CD4-positive, alpha-beta T cell (primary cell): ENCODE results near the gene EHHADH. TPM values are rescaled to one million over a fixed set of nuclear protein-coding genes. Genes with fewer than 3 reads are reported as not detected.

Source experiments
- ATAC-seq: fragments of 200-7000 bp; cut with Tn5 transposase; one replicate; pipeline ENCODE4 v1.10.0; 2022; ENCODE audit warnings: mild to moderate bottlenecking; ENCODE audit not compliant: poor library complexity
- CTCF ChIA-PET: fragments of 350-600 bp; sonication (Branson Sonifier 250); formaldehyde crosslinking; loops from one replicate; lab custom pipeline; 2021; ENCODE audit warnings: antibody characterized with exemption, inconsistent platforms; lab: Charles Lee
- POLR2A ChIA-PET: fragments of 350-600 bp; sonication (Branson Sonifier 250); formaldehyde crosslinking; loops from one replicate; lab custom pipeline; 2021; ENCODE audit warnings: antibody characterized with exemption, inconsistent platforms; lab: Charles Lee
- DNase-seq, 14 experiments: peaks; one replicate each; pipeline ENCODE4 v3.0.0-alpha.2; 2013 to 2020; ENCODE audit warnings: mixed read lengths in 2 of 14
- H3K27ac ChIP-seq, 2 donors: one replicate each; pipeline versions ENCODE4 v1.5.1 to v1.7.0; 2013; ENCODE audit warnings: low read length in 2 of 2, low read depth in 1 of 2, mild to moderate bottlenecking in 1 of 2
- H3K27me3 ChIP-seq, 2 experiments: 1 replicate in 1 of 2; 2 replicates in 1 of 2; pipeline versions ENCODE4 v1.6.1 to v1.7.0; 2013; ENCODE audit warnings: low read length in 2 of 2, control low read depth in 1 of 2, mild to moderate bottlenecking in 1 of 2, moderate library complexity in 1 of 2; ENCODE audit not compliant: insufficient read depth in 2 of 2, control insufficient read depth in 1 of 2
- H3K36me3 ChIP-seq: one replicate; pipeline ENCODE4 v1.6.1; 2013; ENCODE audit warnings: low read length, control low read depth; ENCODE audit not compliant: insufficient read depth
- H3K4me1 ChIP-seq: one replicate; pipeline ENCODE4 v1.6.1; 2013; ENCODE audit warnings: low read length, control low read depth; ENCODE audit not compliant: insufficient read depth
- H3K4me3 ChIP-seq: one replicate; pipeline ENCODE4 v1.5.1; 2013; ENCODE audit warnings: mild to moderate bottlenecking, low read length, moderate library complexity
- H3K9me3 ChIP-seq, 2 experiments: 1 replicate in 1 of 2; 2 replicates in 1 of 2; pipeline versions ENCODE4 v1.6.1 to v1.7.0; 2013; ENCODE audit warnings: low read length in 2 of 2, mild to moderate bottlenecking in 2 of 2, control low read depth in 1 of 2, moderate library complexity in 1 of 2; ENCODE audit not compliant: control insufficient read depth in 1 of 2, insufficient read depth in 1 of 2
- H3K27ac Mint-ChIP-seq: one replicate; pipeline ENCODE4 v1.8.0; 2020; ENCODE audit warnings: mixed read lengths
- H3K27me3 Mint-ChIP-seq: one replicate; pipeline ENCODE4 v1.8.0; 2021; ENCODE audit warnings: mixed read lengths
- H3K36me3 Mint-ChIP-seq: one replicate; pipeline ENCODE4 v1.8.0; 2021; ENCODE audit warnings: low read depth, mixed read lengths
- H3K4me1 Mint-ChIP-seq: one replicate; pipeline ENCODE4 v1.8.0; 2021; ENCODE audit warnings: low read depth, mixed read lengths
- H3K4me3 Mint-ChIP-seq: one replicate; pipeline ENCODE4 v1.8.0; 2020; ENCODE audit warnings: mild to moderate bottlenecking, mixed read lengths
- H3K9me3 Mint-ChIP-seq: one replicate; pipeline ENCODE4 v1.8.0; 2020; ENCODE audit warnings: mixed read lengths
- CTCF ChIP-seq: fragments of 200-600 bp; IDR thresholded peaks from one replicate; pipeline ENCODE4 v1.8.0; 2022; ENCODE audit warnings: antibody characterized with exemption, mild to moderate bottlenecking
- intact Hi-C, 2 experiments: fragments of 100-400 bp; cut with DNase I in 1 of 2; cut with micrococcal nuclease in 1 of 2; formaldehyde crosslinking; loops; one replicate each; pipeline versions ENCODE4 v1.15.1 to v1.9.0; 2023 to 2025; cut with DNase I, micrococcal nuclease
- total RNA-seq, 174 experiments: library from RNA in 2 of 174; stranded (reverse) in 2 of 174; gene quantifications; one replicate each; pipeline ENCODE4 v1.2.3 and lab custom pipeline; 2021 to 2026

The EHHADH gene
- total RNA-seq, 2 experiments from 2014 or later: 0.11 to 0.52 TPM

- Histone ChIP-seq H3K4me3 (no peak overlapping the region), H3K36me3 (no peaks in the 10 kb centered on the region), H3K27me3 (peaks cover 11 to 32% of the 10 kb centered on the region in 2 experiments), H3K4me1 (no peaks in the 10 kb centered on the region), H3K27ac (no peak overlapping the region), H3K9me3 (peaks cover 0 to 4% of the 10 kb centered on the region in 2 experiments)
- intact Hi-C loops: no loop called here
- Mint-ChIP-seq H3K27ac (no peak overlapping the region), H3K27me3 (peaks cover 69% of the 10 kb centered on the region), H3K36me3 (no peaks in the 10 kb centered on the region), H3K4me1 (no peaks in the 10 kb centered on the region), H3K9me3 (peaks cover 4% of the 10 kb centered on the region), H3K4me3 (no peak overlapping the region)
- ChIA-PET CTCF (no interaction called here), POLR2A (no interaction called here)
- no peak for TF ChIP-seq CTCF
- DNase-seq (no peak), ATAC-seq (no peak)
Measured at GRCh38 chr3:185276415-185276814, 22.6 kb upstream of the EHHADH start.

DNA sequence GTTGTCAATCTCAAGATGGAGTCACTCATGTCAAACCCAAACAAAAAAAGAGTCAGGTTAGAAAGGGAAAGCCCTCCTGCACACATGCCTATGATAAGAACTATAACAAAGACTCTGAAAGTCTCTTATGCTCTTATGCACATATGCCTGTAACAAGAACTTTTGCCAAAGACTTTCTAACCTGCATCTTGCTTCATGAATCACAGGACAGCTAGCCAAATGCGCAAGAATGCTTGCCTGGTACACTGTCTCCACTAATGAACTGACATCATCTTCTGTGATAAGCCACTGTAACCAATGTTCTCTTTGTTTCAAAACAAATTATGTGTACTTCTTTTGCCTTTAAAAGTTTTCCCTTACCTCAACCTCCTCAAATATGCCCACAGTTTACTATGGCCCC, 18.2 kb upstream of the EHHADH start:
- intact Hi-C loops: no loop called here
- Histone ChIP-seq H3K36me3 (no peaks in the 10 kb centered on the region), H3K27me3 (peaks cover 17 to 25% of the 10 kb centered on the region in 2 experiments), H3K27ac (no peak overlapping the region), H3K9me3 (peaks cover 0 to 4% of the 10 kb centered on the region in 2 experiments), H3K4me1 (no peaks in the 10 kb centered on the region), H3K4me3 (no peak overlapping the region)
- POLR2A ChIA-PET: no interaction called here
- ATAC-seq (no peak), DNase-seq (no peak)
- TF ChIP-seq CTCF: no peak
- H3K4me1 Mint-ChIP-seq: no peaks in the 10 kb centered on the region
- no peak overlapping the region for H3K27ac Mint-ChIP-seq
- H3K27me3 Mint-ChIP-seq: peaks cover 74% of the 10 kb centered on the region
- H3K9me3 Mint-ChIP-seq: peaks cover 4% of the 10 kb centered on the region
- no peak overlapping the region for H3K4me3 Mint-ChIP-seq
- no peaks in the 10 kb centered on the region for H3K36me3 Mint-ChIP-seq
- CTCF ChIA-PET: no interaction called here

GRCh38 chr3:185270956-185271332, 17.1 kb upstream of the EHHADH start:
- Mint-ChIP-seq H3K27me3 (peaks cover 69% of the 10 kb centered on the region), H3K4me1 (no peaks in the 10 kb centered on the region), H3K36me3 (no peaks in the 10 kb centered on the region), H3K4me3 (no peak overlapping the region), H3K27ac (no peak overlapping the region), H3K9me3 (peaks cover 4% of the 10 kb centered on the region)
- ATAC-seq (no peak), DNase-seq (no peak)
- H3K4me1 ChIP-seq: no peaks in the 10 kb centered on the region
- no peaks in the 10 kb centered on the region for H3K36me3 ChIP-seq
- H3K9me3 ChIP-seq: no peaks in the 10 kb centered on the region
- intact Hi-C loops: no loop called here
- peaks cover 9 to 16% of the 10 kb centered on the region in 2 experiments for H3K27me3 ChIP-seq
- TF ChIP-seq CTCF: no peak
- no peak overlapping the region for H3K27ac ChIP-seq
- ChIA-PET CTCF (interaction anchor here (0.7 kb wide), 1 partner anchor 14 kb away, joined by 3 read pairs; no protein-coding TSS in a partner anchor), POLR2A (no interaction called here)
- no peak overlapping the region for H3K4me3 ChIP-seq
